ENCODE results near the gene CIB4. TPM values are rescaled to one million over a fixed set of nuclear protein-coding genes. Genes with fewer than 3 reads are reported as not detected.

The CIB4 gene
- total and polyA plus RNA-seq, 2 of the 4 experiments (the other 2 are of a cell fraction) = not detected

GRCh38 chr2:26682155-26682554, 41.0 kb upstream of the CIB4 start:
- BruUV-seq (replicated peaks) = no TSS peak
- Histone ChIP-seq H3K9me3 (ENCODE audit: control insufficient read depth, insufficient read depth, low read length) (peaks cover 4% of the 10 kb centered on the region; the same call in 1 of the 2 replicates), H3K27ac (ENCODE audit: insufficient read depth, low read length) (no peak overlapping the region), H3K56ac (ENCODE audit: extremely low read depth, insufficient read depth, low read length) (no peak overlapping the region), H3K36me3 (ENCODE audit: control insufficient read depth, insufficient read depth, low read length) (no peaks in the 10 kb centered on the region), H3K9ac (ENCODE audit: low read depth, low read length) (no peak overlapping the region), H3K4me1 (ENCODE audit: control insufficient read depth, insufficient read depth, low read length) (no peaks in the 10 kb centered on the region), H2AK5ac (ENCODE audit: low read depth, low read length) (no peak overlapping the region), H2AFZ (replicated peaks; ENCODE audit: low read length, poor library complexity) (no peak overlapping the region), H4K20me1 (ENCODE audit: insufficient read depth, low read length) (no peaks in the 10 kb centered on the region), H4K91ac (ENCODE audit: insufficient read depth, low read depth, low read length) (no peak overlapping the region), H2BK5ac (ENCODE audit: low read depth, low read length, poor library complexity, severe bottlenecking) (no peak overlapping the region), H3K4ac (ENCODE audit: low read depth, low read length) (no peak overlapping the region), H4K5ac (ENCODE audit: low read depth, low read length) (no peak overlapping the region), H2BK120ac (ENCODE audit: low read depth, low read length) (no peak overlapping the region), H2AK9ac (replicated peaks; ENCODE audit: low read depth, low read length, poor library complexity) (no peak overlapping the region), H3K27me3 (ENCODE audit: control insufficient read depth, insufficient read depth, low read length) (peaks cover 68% of the 10 kb centered on the region), H4K8ac (ENCODE audit: low read depth in 2 of 2, low read length in 2 of 2) (no peak overlapping the region), H3K23ac (ENCODE audit: low read depth, low read length) (no peak overlapping the region), H3K79me1 (ENCODE audit: low read depth in 1 of 2, low read length in 2 of 2) (no peaks in the 10 kb centered on the region), H2BK20ac (ENCODE audit: low read depth, low read length) (no peak overlapping the region), H3K9me1 (ENCODE audit: insufficient read depth, low read length) (no peaks in the 10 kb centered on the region), H3K18ac (ENCODE audit: low read depth, low read length) (no peak overlapping the region), H2BK15ac (ENCODE audit: low read depth, low read length) (no peak overlapping the region), H3K4me2 (ENCODE audit: low read depth, low read length) (no peak overlapping the region), H3K4me3 (ENCODE audit: insufficient read depth, low read depth, low read length) (no peak overlapping the region), H3K14ac (replicated peaks; ENCODE audit: low read depth, low read length) (no peak overlapping the region)
- dilution Hi-C loops (cut with HindIII; ENCODE audit: low sequenced_read_pairs, unreplicated experiment) (no loop called here), in situ Hi-C loops (cut with MboI; ENCODE audit: low sequenced_read_pairs) (no loop called here), intact Hi-C loops (cut with micrococcal nuclease) (no loop called here)
- ChIA-PET POLR2A (ENCODE audit: unreplicated experiment) (no interaction called here), CTCF (no interaction called here)
- no peak for TF ChIP-seq ELK1 (IDR thresholded peaks at IDR 0.05; ENCODE audit: borderline replicate concordance, low read depth, low read length)
- no peak for TF ChIP-seq CEBPB (IDR thresholded peaks at IDR 0.05; ENCODE audit: low read depth, low read length)
- TF ChIP-seq MXI1 (IDR thresholded peaks at IDR 0.05; ENCODE audit: borderline replicate concordance, low read depth, low read length) = no peak
- no peak for TF ChIP-seq CTCF (conservative IDR thresholded peaks at IDR 0.05; ENCODE audit: low read depth, low read length)
- no peak for TF ChIP-seq SMC3 (IDR thresholded peaks at IDR 0.05; ENCODE audit: low read depth, low read length)
- TF ChIP-seq MAFK (IDR thresholded peaks at IDR 0.05; ENCODE audit: low read depth, low read length) = no peak
- TF ChIP-seq NFE2L2 (IDR thresholded peaks at IDR 0.05; ENCODE audit: low read depth, low read length) = no peak
- TF ChIP-seq BHLHE40 (IDR thresholded peaks at IDR 0.05; ENCODE audit: low read depth, low read length) = no peak
- no peak for TF ChIP-seq POLR2A (IDR thresholded peaks at IDR 0.05; ENCODE audit: low read depth, low read length)
- no peak for TF ChIP-seq FOS (IDR thresholded peaks at IDR 0.05; ENCODE audit: low read depth, low read length)
- no peak for TF ChIP-seq MAZ (IDR thresholded peaks at IDR 0.05; ENCODE audit: borderline replicate concordance, low read depth, low read length)
- DNase-seq = no peak
- no peak for ATAC-seq (ENCODE audit: low read depth)
- WGBS, 2 experiments (ENCODE audit: extremely low coverage in 2 of 2, insufficient read length in 1 of 2) = 60% methylated on average over 3 of the region's 8 CpGs; no CpG with 5 or more reads in 1 of the 2 experiments

All from IMR-90 (cell line).